HG03196 (cell line): ENCODE measurements around the gene FAM234B.

Experiments
- ATAC-seq: cut with Tn5 transposase; IDR thresholded peaks from one replicate; pipeline ENCODE4 v1.9.1; 2021; ENCODE audit not compliant: unreplicated experiment

FAM234B gene

GRCh38 chr12:13044002-13044905 lies at the start of gene FAM234B:
TSS of gene FAM234B (plus strand) at chr12:13044381. CDS start at chr12:13044404, 23 bp downstream.
- peak; percentile 84 for ATAC-seq

- ATAC-seq = no peak
These were observed 49.1 kb upstream of the FAM234B start for GRCh38 chr12:12995088-12995487.

- ATAC-seq = no peak
These were observed 48.0 kb upstream of the FAM234B start for GRCh38 chr12:12996209-12996608.

- ATAC-seq = no peak
These were observed 47.0 kb upstream of the FAM234B start for GRCh38 chr12:12997156-12997555.

GRCh38 chr12:12997734-12998133 lies 46.4 kb upstream of the FAM234B start:
- ATAC-seq = no peak

- no peak for ATAC-seq
These were observed 45.9 kb upstream of the FAM234B start for GRCh38 chr12:12998248-12998647.

GRCh38 chr12:12999271-12999958 lies 44.8 kb upstream of the FAM234B start:
- no peak for ATAC-seq

GRCh38 chr12:12999959-13000615 lies 44.1 kb upstream of the FAM234B start, which contains the start of gene HEBP1:
TSS of gene HEBP1 (minus strand) at chr12:13000265. CDS start at chr12:13000114, 151 bp downstream.
- peak; percentile 78 for ATAC-seq

- ATAC-seq = peak; percentile 27
These were observed 43.6 kb upstream of the FAM234B start for GRCh38 chr12:13000616-13000924.

GRCh38 chr12:13000925-13001774 lies 43.0 kb upstream of the FAM234B start:
- no peak for ATAC-seq

- ATAC-seq = no peak
These were observed 42.5 kb upstream of the FAM234B start for GRCh38 chr12:13001775-13002040.

GRCh38 chr12:13002301-13003097 lies 41.7 kb upstream of the FAM234B start:
- no peak for ATAC-seq

- no peak for ATAC-seq
These were observed 39.8 kb upstream of the FAM234B start for GRCh38 chr12:13004361-13004760.

GRCh38 chr12:13004986-13005385 lies 39.2 kb upstream of the FAM234B start:
- ATAC-seq = no peak

- ATAC-seq = no peak
These were observed 38.5 kb upstream of the FAM234B start for GRCh38 chr12:13005649-13006048.

GRCh38 chr12:13007496-13008233 lies 36.5 kb upstream of the FAM234B start:
- no peak for ATAC-seq

- no peak for ATAC-seq
These were observed 35.3 kb upstream of the FAM234B start for GRCh38 chr12:13008741-13009380.

- no peak for ATAC-seq
These were observed 33.1 kb upstream of the FAM234B start for GRCh38 chr12:13011098-13011497.

- ATAC-seq = no peak
These were observed 21.3 kb upstream of the FAM234B start for GRCh38 chr12:13022851-13023271.
